ENCODE data around the gene ZFP1.

DNA sequence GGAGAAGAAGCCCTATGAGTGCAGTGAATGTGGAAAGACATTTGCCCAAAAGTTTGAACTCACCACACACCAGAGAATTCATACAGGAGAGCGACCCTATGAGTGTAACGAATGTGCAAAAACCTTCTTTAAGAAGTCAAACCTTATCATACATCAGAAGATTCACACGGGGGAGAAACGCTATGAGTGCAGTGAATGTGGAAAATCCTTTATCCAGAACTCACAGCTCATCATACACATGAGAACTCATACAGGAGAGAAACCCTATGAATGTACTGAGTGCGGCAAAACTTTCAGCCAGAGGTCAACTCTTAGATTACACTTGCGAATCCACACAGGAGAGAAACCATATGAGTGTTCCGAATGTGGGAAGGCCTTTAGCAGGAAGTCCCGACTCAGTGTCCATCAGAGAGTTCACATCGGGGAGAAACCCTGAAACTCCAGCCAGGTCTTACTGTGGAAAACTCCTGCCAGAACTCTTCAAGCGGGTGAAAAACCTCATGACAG, 21.6 kb downstream of the ZFP1 start:
- TF ChIP-seq TCF4 (CRISPR knock-in tag; IDR thresholded peaks at IDR 0.05; ENCODE audit: borderline replicate concordance) (no peak), ESRRG (CRISPR knock-in tag; IDR thresholded peaks at IDR 0.05) (no peak), ARNTL (CRISPR knock-in tag; IDR thresholded peaks at IDR 0.05; ENCODE audit: borderline replicate concordance, low read depth) (no peak), TOX (CRISPR knock-in tag; IDR thresholded peaks at IDR 0.05; ENCODE audit: borderline replicate concordance) (no peak), ZNF565 (CRISPR knock-in tag; conservative IDR thresholded peaks at IDR 0.05; ENCODE audit: low read depth) (no peak), ZC3H10 (CRISPR knock-in tag; IDR thresholded peaks at IDR 0.05) (no peak), RARB (CRISPR knock-in tag; IDR thresholded peaks at IDR 0.05) (no peak)
- TF ChIP-seq, protein P1, sequence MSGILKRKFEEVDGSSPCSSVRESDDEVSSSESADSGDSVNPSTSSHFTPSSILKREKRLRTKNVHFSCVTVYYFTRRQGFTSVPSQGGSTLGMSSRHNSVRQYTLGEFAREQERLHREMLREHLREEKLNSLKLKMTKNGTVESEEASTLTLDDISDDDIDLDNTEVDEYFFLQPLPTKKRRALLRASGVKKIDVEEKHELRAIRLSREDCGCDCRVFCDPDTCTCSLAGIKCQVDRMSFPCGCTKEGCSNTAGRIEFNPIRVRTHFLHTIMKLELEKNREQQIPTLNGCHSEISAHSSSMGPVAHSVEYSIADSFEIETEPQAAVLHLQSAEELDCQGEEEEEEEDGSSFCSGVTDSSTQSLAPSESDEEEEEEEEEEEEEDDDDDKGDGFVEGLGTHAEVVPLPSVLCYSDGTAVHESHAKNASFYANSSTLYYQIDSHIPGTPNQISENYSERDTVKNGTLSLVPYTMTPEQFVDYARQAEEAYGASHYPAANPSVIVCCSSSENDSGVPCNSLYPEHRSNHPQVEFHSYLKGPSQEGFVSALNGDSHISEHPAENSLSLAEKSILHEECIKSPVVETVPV (CRISPR knock-in tag; IDR thresholded peaks at IDR 0.05): no peak
- TF ChIP-seq, protein P2, sequence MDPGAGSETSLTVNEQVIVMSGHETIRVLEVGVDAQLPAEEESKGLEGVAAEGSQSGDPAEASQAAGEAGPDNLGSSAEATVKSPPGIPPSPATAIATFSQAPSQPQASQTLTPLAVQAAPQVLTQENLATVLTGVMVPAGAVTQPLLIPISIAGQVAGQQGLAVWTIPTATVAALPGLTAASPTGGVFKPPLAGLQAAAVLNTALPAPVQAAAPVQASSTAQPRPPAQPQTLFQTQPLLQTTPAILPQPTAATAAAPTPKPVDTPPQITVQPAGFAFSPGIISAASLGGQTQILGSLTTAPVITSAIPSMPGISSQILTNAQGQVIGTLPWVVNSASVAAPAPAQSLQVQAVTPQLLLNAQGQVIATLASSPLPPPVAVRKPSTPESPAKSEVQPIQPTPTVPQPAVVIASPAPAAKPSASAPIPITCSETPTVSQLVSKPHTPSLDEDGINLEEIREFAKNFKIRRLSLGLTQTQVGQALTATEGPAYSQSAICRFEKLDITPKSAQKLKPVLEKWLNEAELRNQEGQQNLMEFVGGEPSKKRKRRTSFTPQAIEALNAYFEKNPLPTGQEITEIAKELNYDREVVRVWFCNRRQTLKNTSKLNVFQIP (CRISPR knock-in tag; IDR thresholded peaks at IDR 0.05; ENCODE audit: borderline replicate concordance, low read depth): no peak
